CD4-positive, alpha-beta T cell treated with Interleukin-15 for 4 hours (primary cell): Measurements from ENCODE around the gene BCOR.

Source experiments
- DNase-seq: peaks from one replicate; pipeline ENCODE4 v3.0.0-alpha.2; 2020; ENCODE audit warnings: low spot score

Gene BCOR

DNA sequence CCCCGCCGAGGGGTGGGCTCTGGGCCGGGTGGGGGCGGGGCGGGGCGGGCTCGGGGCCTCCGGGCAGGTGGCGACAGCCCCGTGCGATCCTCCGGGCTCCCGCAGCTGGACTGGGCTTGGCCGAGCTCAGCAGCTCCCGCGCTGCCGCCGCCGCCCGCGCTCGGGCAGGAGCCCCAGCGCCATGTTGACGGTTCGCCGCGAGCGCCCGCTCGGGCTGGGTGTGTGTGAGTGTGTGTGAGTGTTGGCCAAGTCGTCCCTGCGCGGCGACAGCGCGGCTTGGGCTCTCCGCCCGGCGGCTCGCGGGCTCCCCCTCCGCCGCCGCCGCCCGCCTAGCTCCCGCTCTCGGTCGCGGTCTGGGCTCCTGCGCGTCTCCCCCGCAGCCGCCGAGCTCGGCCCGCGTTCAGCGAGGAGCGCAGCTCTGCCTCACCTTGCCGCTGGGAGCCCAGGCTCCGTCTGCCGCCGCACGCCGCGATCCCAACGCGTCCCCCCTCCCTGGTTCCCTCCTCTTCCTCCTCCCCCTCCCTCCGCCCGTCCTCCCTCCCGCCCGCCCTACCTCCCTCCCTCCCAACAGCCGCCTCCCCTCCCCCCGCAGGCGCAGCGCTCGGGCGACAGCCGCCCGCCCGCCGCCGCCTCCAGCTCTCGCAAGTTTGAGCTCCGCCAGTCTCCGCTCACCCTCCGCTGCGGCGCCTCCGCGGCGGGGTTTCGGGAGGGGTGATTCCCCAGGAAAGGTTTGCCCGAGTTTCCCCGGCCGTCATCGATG is at the start of gene BCOR:
BCOR (minus strand) TSS at position 455 of the 760 bp plus-strand sequence. CDS start 20,029 bp downstream, outside the sequence.
- peak; percentile 76 for DNase-seq

DNA sequence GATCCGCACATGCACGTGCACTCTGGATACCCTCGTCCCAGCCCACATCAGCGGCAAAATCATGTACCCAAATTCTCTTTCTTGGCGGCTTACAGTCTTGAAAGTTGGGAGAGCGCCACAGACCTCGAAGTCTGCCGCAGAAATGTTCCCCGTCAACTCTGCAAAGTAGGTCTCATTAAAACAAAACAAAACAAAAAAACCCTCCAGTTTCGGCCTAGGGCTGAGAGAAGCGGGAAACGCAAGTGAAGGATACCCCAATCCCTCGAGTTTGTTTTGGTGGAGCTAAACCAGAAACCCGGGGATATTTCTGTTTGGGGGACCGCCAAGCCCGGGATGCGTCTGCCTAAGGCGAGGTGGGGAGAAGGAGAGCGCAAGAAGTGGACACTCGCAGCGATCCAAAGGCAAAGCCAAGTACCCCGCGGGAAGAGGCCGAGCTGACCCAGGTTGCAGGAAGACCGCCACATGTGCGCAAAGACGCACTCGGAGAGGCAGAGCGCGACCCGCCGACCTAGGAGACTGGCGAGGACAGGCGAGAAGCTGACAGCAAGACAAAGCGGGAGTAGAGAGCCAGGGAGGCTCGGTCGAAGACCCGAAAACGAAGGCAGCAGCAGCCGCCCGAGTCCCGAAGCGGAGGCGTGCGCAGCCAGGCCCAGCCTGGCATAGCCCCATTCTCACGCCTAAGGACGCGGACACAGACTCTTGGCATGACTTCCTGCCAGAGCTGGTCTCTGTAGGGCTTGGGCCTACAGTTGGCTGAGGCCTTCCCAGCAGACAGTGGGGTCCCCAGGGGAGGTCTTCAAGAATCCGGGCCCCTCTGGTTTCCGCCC is 49.6 kb upstream of the BCOR start:
- DNase-seq: no peak

GRCh38 chrX:40146262-40147125 is 48.7 kb upstream of the BCOR start:
- no peak for DNase-seq

DNA sequence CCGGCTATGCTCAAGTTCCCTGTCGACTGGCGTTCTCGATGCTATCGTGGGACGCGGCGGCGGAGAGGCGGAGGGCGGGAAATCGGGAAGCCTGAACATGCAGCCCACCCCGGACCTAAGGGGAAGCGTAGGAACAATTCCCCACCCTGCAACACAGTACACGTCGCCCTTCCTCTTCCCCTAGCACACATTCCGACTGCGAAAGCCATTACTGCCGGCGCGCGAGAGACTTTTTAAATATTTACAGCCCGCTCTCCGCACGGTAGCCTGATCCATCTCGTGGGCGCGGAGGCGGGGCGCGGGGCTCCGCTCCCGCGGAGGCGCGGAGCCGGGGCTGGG is 48.1 kb upstream of the BCOR start:
- DNase-seq: no peak

GRCh38 chrX:40145001-40145922 is 47.5 kb upstream of the BCOR start:
- DNase-seq: no peak

DNA sequence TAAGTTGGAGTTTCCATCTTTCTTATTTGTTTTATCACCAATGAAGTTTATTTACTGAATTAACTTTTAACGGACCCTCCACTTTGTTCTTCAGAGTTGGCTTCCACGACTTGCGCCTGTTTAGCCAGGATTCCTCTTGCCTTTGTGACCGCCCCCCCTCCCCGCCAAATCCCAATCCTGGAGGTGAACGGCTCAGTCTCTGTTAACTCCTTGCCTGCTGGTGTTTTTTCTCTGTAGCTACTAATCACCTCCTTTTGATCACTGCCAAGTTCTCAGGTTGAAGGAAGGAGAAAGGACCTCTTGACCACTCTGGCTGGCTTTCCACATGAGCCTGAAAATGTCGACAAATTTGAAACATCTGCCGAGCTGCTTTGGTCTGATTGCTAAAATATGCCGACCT is 46.8 kb upstream of the BCOR start:
- no peak for DNase-seq

GRCh38 chrX:40143987-40144386 is 46.2 kb upstream of the BCOR start:
- DNase-seq: no peak

- no peak for DNase-seq
These were observed 45.2 kb upstream of the BCOR start for GRCh38 chrX:40143001-40143400.

DNA sequence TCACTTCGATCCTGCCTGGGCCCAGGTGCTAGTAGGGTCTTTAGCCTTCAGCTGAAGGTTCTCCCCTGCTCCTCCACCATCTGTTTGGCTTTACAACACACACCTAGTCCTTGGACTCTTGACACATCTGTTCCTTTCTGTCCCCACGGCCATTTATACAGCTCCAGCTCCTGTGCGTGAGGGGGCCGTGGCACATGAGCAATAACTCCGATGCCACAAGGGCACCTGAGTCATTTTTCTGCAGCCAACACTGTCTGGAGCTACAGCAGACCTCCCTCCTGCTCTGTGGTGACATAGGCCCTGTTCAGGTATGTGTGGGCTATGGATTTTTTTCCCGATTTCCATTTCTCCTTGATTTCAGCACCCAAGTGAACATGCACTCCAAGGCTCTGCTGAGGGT is 44.7 kb upstream of the BCOR start:
- DNase-seq: no peak

- DNase-seq: no peak
These were observed 43.1 kb upstream of the BCOR start for GRCh38 chrX:40140706-40141499.

- no peak for DNase-seq
These were observed 35.0 kb upstream of the BCOR start for GRCh38 chrX:40132751-40133150.

DNA sequence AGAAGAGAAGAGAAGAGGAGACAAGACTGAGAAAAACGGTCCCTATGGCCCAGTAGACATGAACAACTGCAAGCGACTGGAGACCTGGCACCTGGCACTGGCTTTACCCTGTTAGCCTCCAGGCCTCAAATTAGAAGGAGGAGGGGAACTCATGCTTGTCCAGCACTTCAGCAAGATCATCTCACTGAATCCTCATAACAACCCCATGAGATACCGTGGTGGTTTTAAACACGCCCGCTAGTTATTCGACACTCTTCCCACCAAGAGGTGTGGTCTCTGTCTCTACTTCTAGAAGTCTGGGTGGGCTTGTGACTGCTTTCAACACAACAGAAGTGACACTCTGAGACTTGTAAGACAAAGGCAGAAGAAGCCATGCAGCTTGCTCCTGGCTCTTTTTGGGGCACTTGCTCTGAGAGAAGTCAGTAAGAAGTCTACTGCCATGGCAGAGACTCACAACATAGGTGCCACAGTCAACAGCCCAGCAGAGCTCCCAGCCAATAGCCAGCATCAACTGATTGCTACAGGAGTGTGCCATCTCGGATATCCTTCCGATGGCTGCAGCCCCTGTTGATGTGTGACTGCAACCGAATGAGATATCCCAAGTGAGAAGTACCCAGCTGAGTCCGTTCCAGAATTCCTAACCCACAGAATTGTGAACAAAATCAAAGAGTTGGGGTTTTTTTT is 34.0 kb upstream of the BCOR start:
- no peak for DNase-seq

DNA sequence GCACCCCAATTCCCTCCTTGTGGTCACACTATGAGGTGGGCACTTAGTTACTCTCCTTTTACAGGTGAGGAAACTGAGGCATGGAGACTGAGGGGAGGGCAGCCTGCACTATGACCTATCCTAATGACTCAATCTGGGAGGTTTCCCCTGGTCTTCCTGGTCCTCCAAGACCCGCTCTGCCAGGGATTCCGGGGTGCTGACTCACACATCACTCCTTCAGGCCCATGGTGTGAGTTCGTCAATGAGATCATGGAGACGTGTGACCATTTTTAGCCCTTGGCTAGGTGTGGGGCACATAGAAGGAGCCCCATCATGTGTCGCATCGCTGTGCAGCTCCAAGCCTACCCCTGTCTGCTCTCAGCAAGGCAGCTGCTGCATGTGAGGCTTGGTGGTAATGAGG is 32.4 kb upstream of the BCOR start:
- no peak for DNase-seq

- DNase-seq: no peak
These were observed 29.3 kb upstream of the BCOR start for GRCh38 chrX:40127052-40127451.

DNA sequence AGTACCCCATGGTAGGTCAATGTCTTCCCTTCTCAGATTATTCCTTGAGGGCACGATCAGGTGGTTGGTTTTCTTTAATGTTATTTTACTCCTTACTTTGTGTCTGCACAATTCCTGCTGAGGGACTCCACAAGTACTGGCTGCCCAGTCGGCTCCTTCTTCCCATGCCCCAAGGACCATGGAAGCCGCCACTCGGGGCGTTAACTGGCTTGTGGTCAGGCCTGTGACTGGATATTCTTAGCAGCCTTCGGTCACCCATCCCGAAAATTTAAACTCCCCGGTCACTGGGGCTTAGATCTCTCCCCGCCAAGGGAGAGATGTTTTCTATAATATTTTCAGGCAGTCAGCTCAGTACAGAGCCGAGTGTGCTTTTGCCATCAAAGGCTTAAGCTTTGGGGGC is 24.7 kb upstream of the BCOR start:
- DNase-seq: no peak

- DNase-seq: no peak
These were observed 23.9 kb upstream of the BCOR start for GRCh38 chrX:40121618-40122017.

GRCh38 chrX:40120838-40121580 is 23.3 kb upstream of the BCOR start:
- no peak for DNase-seq

- DNase-seq: no peak
These were observed 20.0 kb upstream of the BCOR start for GRCh38 chrX:40117715-40118285.

DNA sequence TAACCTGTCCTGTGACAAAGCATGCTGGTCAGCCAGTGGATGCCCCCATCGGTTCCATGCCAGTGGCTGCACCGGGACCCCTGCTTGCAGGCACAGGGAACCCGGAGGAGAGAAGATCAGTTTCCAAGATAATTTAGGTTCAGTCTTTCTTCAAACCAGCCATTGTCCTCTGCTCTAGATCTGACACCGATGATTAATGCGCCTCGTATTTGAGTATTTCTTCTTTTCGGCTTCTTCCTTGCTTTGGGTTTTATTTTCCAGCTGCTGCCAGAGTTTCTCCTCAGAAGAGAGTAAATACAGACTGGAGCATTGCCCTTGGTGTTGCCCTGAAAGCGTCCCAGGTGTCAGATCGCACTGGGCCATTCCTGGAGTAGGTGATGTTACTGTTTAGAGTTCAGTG is 19.2 kb upstream of the BCOR start:
- no peak for DNase-seq
